ENCODE data around the gene DENND6A. TPM values are rescaled to one million over a fixed set of nuclear protein-coding genes. Genes with fewer than 3 reads are reported as not detected.

The DENND6A gene
- total and polyA plus RNA-seq, 12 donors = 7.8 to 29.3 (median 19.0) TPM

DNA sequence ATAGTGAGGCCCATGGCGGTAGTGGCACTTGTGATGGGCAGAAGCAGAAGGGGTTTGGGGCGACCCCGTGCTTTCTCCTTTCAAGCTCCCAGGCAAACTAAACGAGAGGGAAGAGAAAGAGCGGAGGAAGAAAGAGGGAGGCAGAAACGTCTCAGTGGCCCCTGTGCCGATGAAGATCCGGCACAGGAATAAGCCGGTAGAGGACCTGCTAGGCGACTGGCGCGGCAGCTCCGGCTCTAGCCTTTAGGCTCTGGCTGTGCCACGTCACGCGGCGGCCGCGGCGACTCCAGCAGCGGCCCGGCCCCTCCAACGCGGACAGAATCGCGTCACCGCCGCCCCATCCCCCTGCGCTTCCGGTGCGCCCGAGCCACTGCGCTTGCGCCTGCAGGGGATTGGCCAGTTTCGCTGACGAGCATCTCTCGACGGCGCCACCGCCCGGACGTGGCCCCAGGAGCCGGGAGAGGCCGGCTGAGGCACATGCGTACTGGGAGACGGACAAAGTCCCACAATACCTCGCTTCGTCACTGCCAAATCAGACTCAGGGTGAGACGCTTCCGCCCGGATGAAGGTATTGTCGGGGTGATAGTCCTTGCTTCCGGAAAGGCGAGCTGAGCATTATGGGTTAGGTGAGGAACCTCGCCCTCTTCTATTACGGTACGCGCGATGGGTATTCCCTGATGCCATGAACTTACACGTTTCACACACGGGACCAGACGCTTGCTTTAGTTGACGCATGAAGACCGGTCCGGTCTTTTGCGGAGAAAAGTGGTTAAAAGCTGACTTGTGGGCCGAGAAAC is 95.6 kb downstream of the DENND6A start, which contains the start of gene ARF4:
Gene ARF4, minus strand, starts transcription at position 218 of the 797 bp plus-strand sequence. Its CDS starts 204 bp downstream, at position 14.
- intact Hi-C loops (cut with DNase I) = loop anchor here in 1 of 2 donors (5.0 kb wide), 1 partner anchor 40 kb away; the partner anchor contains the start of gene PDE12
- WGBS, 4 donors = 0 to 1% (median 0%) methylated on average over 17 to 67 of the region's 67 CpGs
- Histone ChIP-seq H3K27me3 (no peaks in the 10 kb centered on the region), H3K4me1 (replicated peaks in 1 of 2) (peaks cover 44 to 51% of the 10 kb centered on the region in 2 donors), H3K27ac (peak within 1 kb of the TSS; percentile 96 to 100 (median 98)), H3K9me3 (replicated peaks in 1 of 3) (no peaks in the 10 kb centered on the region), H3K4me3 (peak within 1 kb of the TSS; percentile 48 to 96 (median 72)), H3K36me3 (replicated peaks in 1 of 2) (no peaks in the 10 kb centered on the region)
- peak; percentile 99 to 100 (median 99) for DNase-seq
- TF ChIP-seq CTCF (IDR thresholded peaks at IDR 0.05) (peak in 1 of 6 experiments; percentile 8), POLR2A (IDR thresholded peaks at IDR 0.05) (peak; percentile 99 to 100)

- Histone ChIP-seq H3K36me3 (replicated peaks in 1 of 2) (no peaks in the 10 kb centered on the region), H3K9me3 (replicated peaks in 1 of 3) (no peaks in the 10 kb centered on the region), H3K27ac (peak overlapping the region; percentile 95 to 100 (median 98)), H3K27me3 (no peaks in the 10 kb centered on the region), H3K4me1 (replicated peaks in 1 of 2) (peaks cover 47 to 58% of the 10 kb centered on the region in 2 donors), H3K4me3 (peak overlapping the region; percentile 48 to 96 (median 72))
- WGBS, 4 donors = 0 to 1% (median 0%) methylated on average over 14 to 31 of the region's 31 CpGs
- intact Hi-C loops (cut with DNase I) = loop anchor here in 1 of 2 donors (5.0 kb wide), 1 partner anchor 39 kb away; the partner anchor contains the start of gene PDE12
- TF ChIP-seq POLR2A (IDR thresholded peaks at IDR 0.05) = peak; percentile 36 to 79
- TF ChIP-seq CTCF (IDR thresholded peaks at IDR 0.05) = no peak
- peak; percentile 76 to 93 (median 89) for DNase-seq
Observed at GRCh38 chr3:57596495-57597126, 96.3 kb downstream of the DENND6A start.

- Histone ChIP-seq H3K27me3 (no peaks in the 10 kb centered on the region), H3K9me3 (replicated peaks in 1 of 3) (no peaks in the 10 kb centered on the region), H3K36me3 (replicated peaks in 1 of 2) (no peaks in the 10 kb centered on the region), H3K4me3 (peak overlapping the region in 1 of 4 donors; percentile 84), H3K4me1 (replicated peaks in 1 of 2) (peaks cover 47 to 62% of the 10 kb centered on the region in 2 donors), H3K27ac (peak overlapping the region in 3 of 5 donors; percentile 95 to 99 (median 98))
- no peak for DNase-seq
- TF ChIP-seq CTCF (IDR thresholded peaks at IDR 0.05) (no peak), POLR2A (IDR thresholded peaks at IDR 0.05) (no peak)
- WGBS, 4 donors = 20 to 28% (median 26%) methylated on average over 5 of the region's 5 CpGs
- intact Hi-C loops (cut with DNase I) = loop anchor here in 1 of 2 donors (5.0 kb wide), 1 partner anchor 37 kb away; the partner anchor contains the start of gene PDE12
Observed at GRCh38 chr3:57594576-57594975, 98.3 kb downstream of the DENND6A start.

- peak overlapping the region in 1 of 4 donors; percentile 84 for H3K4me3 ChIP-seq
- TF ChIP-seq CTCF (IDR thresholded peaks at IDR 0.05) (no peak), POLR2A (IDR thresholded peaks at IDR 0.05) (no peak)
- no peaks in the 10 kb centered on the region for H3K27me3 ChIP-seq
- intact Hi-C loops (cut with DNase I) = loop anchor here in 1 of 2 donors (5.0 kb wide), 1 partner anchor 37 kb away; the partner anchor contains the start of gene PDE12
- DNase-seq = no peak
- no peaks in the 10 kb centered on the region for H3K36me3 ChIP-seq (replicated peaks in 1 of 2)
- H3K27ac ChIP-seq = no peak overlapping the region
- H3K9me3 ChIP-seq (replicated peaks in 1 of 3) = no peaks in the 10 kb centered on the region
- WGBS, 4 donors = 67 to 74% (median 73%) methylated on average over 4 of the region's 4 CpGs
- H3K4me1 ChIP-seq (replicated peaks in 1 of 2) = peaks cover 47 to 58% of the 10 kb centered on the region in 2 donors
Observed at GRCh38 chr3:57594144-57594543, 98.7 kb downstream of the DENND6A start.

Measured in adrenal gland (tissue), 12 donors.